Neuronal stem cell (in vitro differentiated cells): ENCODE data around the gene IL9R.
"Not testable (repeated sequence)": the region's sequence is repeated elsewhere in the genome, so short reads cannot be mapped to it uniquely, and the experiment has no call there.

Experiments used
- DNase-seq: peaks from one replicate; pipeline ENCODE4 v3.0.0-alpha.2; 2013; ENCODE audit warnings: low spot score
- H2AFZ ChIP-seq: one replicate; pipeline ENCODE4 v1.6.1; 2013; ENCODE audit warnings: mild to moderate bottlenecking, low read length, inconsistent platforms
- H2AK5ac ChIP-seq: 2 replicates; pipeline ENCODE4 v1.6.1; 2013; ENCODE audit warnings: low read depth, mild to moderate bottlenecking, inconsistent platforms, low read length, moderate library complexity, mixed read lengths
- H2BK120ac ChIP-seq: 2 replicates; pipeline ENCODE4 v1.6.1; 2013; ENCODE audit warnings: low read depth, mild to moderate bottlenecking, inconsistent platforms, low read length, moderate library complexity, mixed read lengths
- H2BK12ac ChIP-seq: one replicate; pipeline ENCODE4 v1.6.1; 2013; ENCODE audit warnings: low read length, inconsistent platforms
- H2BK15ac ChIP-seq: 2 replicates; pipeline ENCODE4 v1.6.1; 2013; ENCODE audit warnings: mild to moderate bottlenecking, low read length, inconsistent platforms, mixed read lengths
- H2BK5ac ChIP-seq: one replicate; pipeline ENCODE4 v1.6.1; 2013; ENCODE audit warnings: inconsistent platforms, mild to moderate bottlenecking, low read length, moderate library complexity
- H3K14ac ChIP-seq: one replicate; pipeline ENCODE4 v1.6.1; 2013; ENCODE audit warnings: low read length, inconsistent platforms
- H3K18ac ChIP-seq: 2 replicates; pipeline ENCODE4 v1.6.1; 2013; ENCODE audit warnings: low read length, inconsistent platforms
- H3K23ac ChIP-seq: 2 replicates; pipeline ENCODE4 v1.6.1; 2013; ENCODE audit warnings: low read depth, mild to moderate bottlenecking, mixed read lengths, low read length, inconsistent platforms; ENCODE audit not compliant: poor library complexity
- H3K27ac ChIP-seq: replicated peaks from 3 replicates; pipeline ENCODE4 v1.5.1; 2013; ENCODE audit warnings: low read length, inconsistent platforms
- H3K27me3 ChIP-seq, 3 experiments: 2 replicates each; pipeline ENCODE4 v1.6.1; 2013; ENCODE audit warnings: low read length in 3 of 3, mild to moderate bottlenecking in 2 of 3, inconsistent platforms in 1 of 3, low read depth in 1 of 3, mixed read lengths in 1 of 3, moderate library complexity in 1 of 3; ENCODE audit not compliant: control insufficient read depth in 3 of 3, insufficient read depth in 3 of 3
- H3K36me3 ChIP-seq, 2 donors: replicated peaks in 1 of 2; 2 replicates each; pipeline ENCODE4 v1.6.1; 2013; ENCODE audit warnings: low read length in 2 of 2; ENCODE audit not compliant: control insufficient read depth in 2 of 2, insufficient read depth in 2 of 2
- H3K4ac ChIP-seq: 2 replicates; pipeline ENCODE4 v1.6.1; 2013; ENCODE audit warnings: inconsistent platforms, mild to moderate bottlenecking, low read length, moderate library complexity
- H3K4me1 ChIP-seq, 2 donors: 1 replicate in 1 of 2; 2 replicates in 1 of 2; pipeline ENCODE4 v1.6.1; 2013; ENCODE audit warnings: low read length in 2 of 2, low read depth in 1 of 2; ENCODE audit not compliant: control insufficient read depth in 2 of 2, insufficient read depth in 1 of 2
- H3K4me2 ChIP-seq: one replicate; pipeline ENCODE4 v1.6.1; 2013; ENCODE audit warnings: mild to moderate bottlenecking, low read length, inconsistent platforms; ENCODE audit not compliant: insufficient read depth, poor library complexity, severe bottlenecking
- H3K4me3 ChIP-seq, 2 donors: 2 replicates each; pipeline ENCODE4 v1.5.1; 2013; ENCODE audit warnings: low read length in 2 of 2, mild to moderate bottlenecking in 2 of 2, inconsistent platforms in 1 of 2, moderate library complexity in 1 of 2
- H3K79me1 ChIP-seq: one replicate; pipeline ENCODE4 v1.6.1; 2013; ENCODE audit warnings: low read depth, mild to moderate bottlenecking, inconsistent platforms, low read length, moderate library complexity
- H3K9ac ChIP-seq: one replicate; pipeline ENCODE4 v1.6.1; 2013; ENCODE audit warnings: mild to moderate bottlenecking, low read depth, low read length, inconsistent platforms; ENCODE audit not compliant: poor library complexity
- H3K9me3 ChIP-seq, 2 donors: replicated peaks in 1 of 2; 2 replicates each; pipeline versions ENCODE3 to v1.6.1; 2013; ENCODE audit warnings: low read length in 2 of 2, mild to moderate bottlenecking in 2 of 2, inconsistent platforms in 1 of 2, low read depth in 1 of 2, mixed read lengths in 1 of 2, moderate library complexity in 1 of 2; ENCODE audit not compliant: control insufficient read depth in 2 of 2, insufficient read depth in 1 of 2
- H4K8ac ChIP-seq: one replicate; pipeline ENCODE4 v1.6.1; 2013; ENCODE audit warnings: low read depth, mild to moderate bottlenecking, inconsistent platforms, low read length, moderate library complexity
- H4K91ac ChIP-seq: one replicate; pipeline ENCODE4 v1.6.1; 2013; ENCODE audit warnings: low read length, low read depth, mild to moderate bottlenecking, inconsistent platforms; ENCODE audit not compliant: poor library complexity
- WGBS, 2 donors: extraction: QIAGEN DNeasy Blood & Tissue Kit; methylation state at CpG; one replicate each; pipeline ENCODE4 v1.1.7; 2013; ENCODE audit warnings: missing lambda C conversion rate in 2 of 2, mixed read lengths in 1 of 2; ENCODE audit not compliant: insufficient read length in 2 of 2, insufficient replicate concordance in 1 of 2; ENCODE audit errors: extremely low coverage in 2 of 2; 5-methylcytosine and 5-hydroxymethylcytosine counted together

IL9R gene

GRCh38 chrX:156024949-156025492 is 27.5 kb downstream of the IL9R start:
- WGBS, 2 donors = no CpG with 5 or more reads among the region's 17 CpGs
- not testable (repeated sequence) for H4K8ac ChIP-seq, H3K4me3 ChIP-seq, DNase-seq, H2AFZ ChIP-seq, H3K4me2 ChIP-seq, H3K4ac ChIP-seq, H3K4me1 ChIP-seq, H2BK15ac ChIP-seq, H2BK12ac ChIP-seq, H3K36me3 ChIP-seq, H3K27me3 ChIP-seq, H3K9ac ChIP-seq, H3K27ac ChIP-seq, H4K91ac ChIP-seq, H3K18ac ChIP-seq, H2BK5ac ChIP-seq, H3K79me1 ChIP-seq, H3K9me3 ChIP-seq, H3K14ac ChIP-seq, H2BK120ac ChIP-seq, H2AK5ac ChIP-seq, H3K23ac ChIP-seq

- not testable (repeated sequence) for H3K18ac ChIP-seq, H3K27ac ChIP-seq, H3K4me1 ChIP-seq, H3K9me3 ChIP-seq, H2AFZ ChIP-seq, H3K23ac ChIP-seq, H4K8ac ChIP-seq, H2BK120ac ChIP-seq, H3K14ac ChIP-seq, H3K79me1 ChIP-seq, H3K4me3 ChIP-seq, H2BK5ac ChIP-seq, H2AK5ac ChIP-seq, H3K9ac ChIP-seq, DNase-seq, H3K27me3 ChIP-seq, H3K36me3 ChIP-seq, H2BK12ac ChIP-seq, H3K4ac ChIP-seq, H2BK15ac ChIP-seq, H4K91ac ChIP-seq, H3K4me2 ChIP-seq
- WGBS, 2 donors = no CpG with 5 or more reads among the region's 73 CpGs
Observed at GRCh38 chrX:156028653-156029237, 31.2 kb downstream of the IL9R start.

GRCh38 chrX:156029296-156029695 is 31.8 kb downstream of the IL9R start:
- H3K23ac ChIP-seq, H3K4ac ChIP-seq, H3K4me1 ChIP-seq, H2BK12ac ChIP-seq, H3K9ac ChIP-seq, H2BK120ac ChIP-seq, H3K4me2 ChIP-seq, H3K4me3 ChIP-seq, H3K18ac ChIP-seq, H3K79me1 ChIP-seq, H4K8ac ChIP-seq, H4K91ac ChIP-seq, H2AFZ ChIP-seq, H3K14ac ChIP-seq, H2BK15ac ChIP-seq, H2AK5ac ChIP-seq, H3K9me3 ChIP-seq, H3K27ac ChIP-seq, H2BK5ac ChIP-seq, H3K36me3 ChIP-seq, DNase-seq, H3K27me3 ChIP-seq: not testable (repeated sequence)
- no CpG with 5 or more reads among the region's 46 CpGs for WGBS, 2 donors

GRCh38 chrX:156029707-156030442 is 32.4 kb downstream of the IL9R start:
- no CpG with 5 or more reads among the region's 9 CpGs for WGBS, 2 donors
- H2BK5ac ChIP-seq, H2BK15ac ChIP-seq, H3K23ac ChIP-seq, H2BK12ac ChIP-seq, H3K27ac ChIP-seq, H3K79me1 ChIP-seq, H3K18ac ChIP-seq, H3K27me3 ChIP-seq, H2BK120ac ChIP-seq, H2AFZ ChIP-seq, H3K36me3 ChIP-seq, H4K8ac ChIP-seq, H3K14ac ChIP-seq, H3K4me3 ChIP-seq, H2AK5ac ChIP-seq, H3K4ac ChIP-seq, H3K4me1 ChIP-seq, H3K9me3 ChIP-seq, H3K9ac ChIP-seq: not testable (repeated sequence)
- H3K4me2 ChIP-seq = peak overlapping the region; percentile 13
- H4K91ac ChIP-seq = peak overlapping the region; percentile 60
- peak; percentile 9 for DNase-seq
